Measurements from ENCODE around the gene STK17A.
"Not testable (repeated sequence)": the region's sequence is repeated elsewhere in the genome, so short reads cannot be mapped to it uniquely, and the experiment has no call there.

- TF ChIP-seq PATZ1 (CRISPR knock-in tag; IDR thresholded peaks at IDR 0.05; ENCODE audit: borderline replicate concordance); PPARA (CRISPR knock-in tag; IDR thresholded peaks at IDR 0.05; ENCODE audit: borderline replicate concordance); ZFP3 (CRISPR knock-in tag; IDR thresholded peaks at IDR 0.05); ARNTL (CRISPR knock-in tag; IDR thresholded peaks at IDR 0.05; ENCODE audit: borderline replicate concordance, low read depth); ZNF70 (CRISPR knock-in tag; IDR thresholded peaks at IDR 0.05); CSDC2 (CRISPR knock-in tag; IDR thresholded peaks at IDR 0.05); ZFP30 (CRISPR knock-in tag; IDR thresholded peaks at IDR 0.05); CREB5 (CRISPR knock-in tag; IDR thresholded peaks at IDR 0.05; ENCODE audit: low read depth); ZC3H10 (CRISPR knock-in tag; IDR thresholded peaks at IDR 0.05); ZNF8 (CRISPR knock-in tag; IDR thresholded peaks at IDR 0.05): not testable (repeated sequence)
These were observed 13.5 kb downstream of the STK17A start for GRCh38 chr7:43596426-43596825.

Measured in SK-N-SH treated with all-trans-retinoic acid at 6 μM for 48 hours (cell line).